ENCODE results near the gene MYO1E. TPM values are rescaled to one million over a fixed set of nuclear protein-coding genes. Genes with fewer than 3 reads are reported as not detected.

MYO1E gene
- total and polyA plus RNA-seq, 2 of the 8 experiments (the other 6 are each of a cell fraction or from before 2014, with no cell fraction given), result 19.6 to 142 TPM

DNA sequence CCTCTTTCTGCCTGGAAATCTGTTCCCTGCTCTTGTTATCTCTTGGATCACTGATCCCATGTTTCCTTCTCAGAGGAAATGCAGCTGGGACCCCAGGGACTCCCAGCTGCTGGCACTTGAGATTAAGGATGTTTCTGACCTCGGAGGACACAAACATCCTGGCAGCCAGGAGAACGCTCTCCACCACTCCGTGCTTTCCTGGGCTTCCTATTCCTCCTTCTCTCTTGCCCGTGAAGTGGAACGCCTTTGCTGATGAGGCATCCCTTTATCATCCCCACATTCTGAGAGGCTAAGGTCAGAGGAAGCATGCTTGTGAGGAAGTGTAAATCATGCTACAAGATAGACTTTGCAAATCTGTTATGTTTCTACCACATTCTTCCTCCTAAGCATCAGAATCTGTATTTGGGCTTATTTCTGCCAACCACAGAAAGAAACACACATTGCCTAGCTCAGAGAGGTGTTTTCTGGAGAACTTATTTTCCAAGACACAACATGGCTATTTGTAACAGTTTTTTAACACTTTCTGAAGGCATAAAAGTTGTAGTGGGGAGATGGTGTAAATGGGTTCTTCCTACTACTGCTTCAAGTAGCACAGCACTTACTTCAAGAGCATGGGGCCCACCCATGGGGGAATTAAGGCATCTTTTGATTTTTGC, 191.6 kb downstream of the MYO1E start (continued):
- no peak for TF ChIP-seq SIX5 (IDR thresholded peaks at IDR 0.05; ENCODE audit: low read depth, low read length)
